Left renal cortex interstitium (tissue), 4 donors: ENCODE data around the gene MRPS27. TPM values are rescaled to one million over a fixed set of nuclear protein-coding genes. Genes with fewer than 3 reads are reported as not detected.

Source experiments
- DNase-seq, 4 donors: peaks; one replicate each; pipeline ENCODE4 v3.0.0-alpha.2; 2013; ENCODE audit warnings: low read depth in 4 of 4, low spot score in 2 of 4, missing footprints in 1 of 4
- polyA plus RNA-seq, 4 donors: library from polyadenylated mRNA; unstranded; fragments of 120-200 nt; gene quantifications; one replicate each; pipeline ENCODE4 v1.2.1, GENCODE V29; 2013; ENCODE audit not compliant: insufficient read length in 4 of 4

MRPS27 gene
- polyA plus RNA-seq, 4 donors = 60.5 to 71.0 (median 64.9) TPM

- no peak for DNase-seq
Measured at GRCh38 chr5:72267685-72268084, 52.4 kb downstream of the MRPS27 start.

DNA sequence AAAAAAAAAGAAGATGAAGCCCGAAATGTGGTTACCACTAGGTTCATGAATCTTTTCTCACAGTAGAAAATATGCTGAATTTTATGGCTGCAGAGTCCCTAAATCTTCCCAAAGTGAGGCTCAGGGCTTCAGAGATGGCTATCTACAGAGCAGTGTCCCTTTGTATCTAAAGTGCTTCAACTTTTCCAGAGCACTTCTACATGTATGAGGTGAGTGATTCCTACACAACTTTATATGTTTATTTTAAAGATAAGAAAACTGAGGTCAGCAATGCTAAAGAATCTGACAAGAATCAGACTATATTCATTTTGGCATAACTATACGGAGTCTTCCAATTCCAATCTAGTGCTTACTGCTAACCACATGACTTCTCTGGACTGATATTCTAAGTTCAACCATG is 53.2 kb downstream of the MRPS27 start:
- no peak for DNase-seq

DNA sequence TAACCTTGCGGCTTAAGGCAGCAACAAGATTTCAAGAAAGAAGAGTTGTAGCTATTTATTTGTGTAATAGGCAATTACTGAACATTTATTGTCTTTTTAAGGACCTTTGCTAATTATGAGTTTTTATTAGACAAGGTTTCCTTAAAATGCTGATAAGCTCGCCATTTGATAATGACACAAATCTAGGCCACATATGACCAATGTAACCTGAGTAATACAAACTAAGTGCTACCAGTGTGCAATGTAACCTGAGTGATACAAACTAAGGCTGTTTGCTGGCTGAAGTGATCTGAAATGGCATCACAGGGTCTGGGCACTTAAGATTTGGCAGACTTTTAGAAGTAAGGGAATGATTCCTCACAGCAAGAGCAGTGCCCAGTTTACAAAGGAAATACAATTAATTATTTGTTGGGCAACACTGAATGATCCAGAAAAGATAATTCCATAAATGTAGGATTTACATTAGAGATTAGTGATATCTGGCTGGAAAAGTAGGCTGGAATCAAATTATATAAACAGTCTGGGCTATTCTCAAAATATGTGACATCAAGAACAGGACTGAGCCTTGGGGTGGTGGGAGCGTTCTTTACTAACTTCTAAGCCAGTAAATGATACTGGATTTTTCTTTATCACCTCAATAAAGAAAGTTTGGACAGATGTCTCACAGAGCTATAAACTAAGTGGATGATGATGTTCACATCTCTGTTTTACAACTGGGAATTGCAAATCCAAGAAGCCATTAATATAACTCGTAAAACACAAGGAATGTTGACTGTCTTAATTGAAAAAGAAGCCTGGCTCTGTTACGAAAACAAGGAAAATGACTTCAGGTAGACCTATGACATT is 54.8 kb downstream of the MRPS27 start:
- no peak for DNase-seq

GRCh38 chr5:72256536-72256935 is 63.5 kb downstream of the MRPS27 start:
- no peak for DNase-seq

DNA sequence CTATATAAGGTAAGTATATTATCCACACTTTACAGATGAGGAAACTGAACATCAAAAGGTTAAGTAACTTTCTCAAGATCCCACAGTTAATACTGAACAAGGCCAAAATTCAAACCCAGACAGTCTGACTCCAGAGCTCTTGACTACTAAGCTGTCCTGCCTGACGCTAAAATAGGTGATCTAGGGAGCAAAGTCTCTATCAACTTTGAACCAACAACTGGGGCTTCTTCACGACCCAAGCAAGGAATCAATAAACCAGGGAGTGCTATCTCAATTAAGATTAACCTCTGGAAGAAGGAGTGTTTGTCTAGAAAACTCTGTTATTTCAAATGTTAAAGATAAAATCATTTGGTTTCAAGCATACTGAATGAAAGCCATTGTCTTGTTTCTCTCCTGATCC is 64.4 kb downstream of the MRPS27 start:
- DNase-seq = no peak

GRCh38 chr5:72255237-72255636 is 64.8 kb downstream of the MRPS27 start:
- DNase-seq = no peak

- no peak for DNase-seq
Measured at GRCh38 chr5:72252574-72253155, 67.4 kb downstream of the MRPS27 start.

- DNase-seq = no peak
Measured at GRCh38 chr5:72252008-72252407, 68.0 kb downstream of the MRPS27 start.

DNA sequence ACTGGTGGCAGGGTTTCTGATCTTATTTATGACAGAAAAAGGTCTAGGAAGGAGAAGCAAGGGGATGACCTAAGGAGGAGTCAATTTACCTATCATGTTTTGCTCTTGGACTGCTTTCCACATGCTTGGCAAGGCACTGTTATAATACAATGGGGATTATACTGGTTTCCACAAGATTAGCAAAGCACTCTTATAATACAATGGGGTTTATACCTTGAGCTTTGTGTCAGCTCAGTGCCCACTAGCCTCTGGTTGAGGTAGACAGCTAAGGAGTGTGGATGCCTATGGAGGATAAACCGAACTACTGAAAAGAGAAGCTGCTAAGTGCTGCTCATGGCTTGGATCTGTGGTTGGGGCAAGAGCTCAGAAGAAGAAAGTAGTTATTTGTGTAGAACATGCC is 68.7 kb downstream of the MRPS27 start:
- DNase-seq = no peak

- DNase-seq = no peak
Measured at GRCh38 chr5:72248410-72248981, 71.5 kb downstream of the MRPS27 start.

DNA sequence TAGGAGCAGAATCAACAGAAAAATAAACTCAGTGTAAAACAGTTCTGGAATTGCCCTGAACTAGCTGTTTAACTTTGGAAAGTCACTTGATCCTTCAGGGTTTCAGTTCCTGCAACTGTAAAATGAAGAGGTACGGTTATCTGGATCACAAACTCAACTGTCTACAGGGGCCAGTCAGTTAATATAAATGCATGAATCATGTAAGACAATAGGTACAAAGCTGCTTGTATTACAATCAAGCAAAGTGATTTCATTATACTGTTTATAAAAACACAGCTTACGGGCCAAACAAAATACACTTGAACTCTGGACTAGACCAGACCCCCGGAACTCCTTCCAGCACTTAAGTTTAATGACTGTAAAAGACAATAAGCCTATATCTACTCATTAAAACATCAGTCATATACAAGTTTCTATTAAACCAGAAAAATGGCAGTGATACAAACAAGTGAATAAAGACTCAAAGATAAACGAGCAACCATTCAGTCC is 73.0 kb downstream of the MRPS27 start:
- no peak for DNase-seq

DNA sequence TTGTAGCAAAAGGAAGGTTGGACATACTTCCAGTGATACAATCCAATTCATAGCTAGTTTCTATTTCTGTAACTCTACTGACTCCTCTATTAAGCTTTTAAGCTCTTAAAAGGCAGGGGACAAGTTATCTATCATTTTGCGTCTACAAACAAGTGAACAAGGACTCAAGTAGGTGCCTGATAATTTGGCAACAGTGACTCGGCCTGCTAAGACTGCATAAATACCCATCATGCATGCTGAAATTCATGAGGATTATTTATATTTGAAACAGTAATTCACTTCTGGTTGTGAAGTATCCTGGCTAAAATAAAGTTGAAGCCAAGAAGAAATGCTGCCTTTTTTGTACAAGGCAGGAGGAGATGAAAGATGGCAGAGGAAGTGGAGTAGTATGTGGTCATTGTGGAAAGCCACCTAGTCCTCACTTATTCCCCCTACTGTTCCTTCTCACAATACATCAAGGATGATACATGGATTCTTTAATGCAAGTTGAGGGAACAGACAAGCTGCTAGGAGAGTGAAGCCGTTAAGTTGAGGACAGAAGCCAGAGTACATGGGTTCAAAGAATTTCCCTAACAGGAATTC is 74.0 kb downstream of the MRPS27 start:
- no peak for DNase-seq

- no peak for DNase-seq
Measured at GRCh38 chr5:72245546-72245945, 74.5 kb downstream of the MRPS27 start.

DNA sequence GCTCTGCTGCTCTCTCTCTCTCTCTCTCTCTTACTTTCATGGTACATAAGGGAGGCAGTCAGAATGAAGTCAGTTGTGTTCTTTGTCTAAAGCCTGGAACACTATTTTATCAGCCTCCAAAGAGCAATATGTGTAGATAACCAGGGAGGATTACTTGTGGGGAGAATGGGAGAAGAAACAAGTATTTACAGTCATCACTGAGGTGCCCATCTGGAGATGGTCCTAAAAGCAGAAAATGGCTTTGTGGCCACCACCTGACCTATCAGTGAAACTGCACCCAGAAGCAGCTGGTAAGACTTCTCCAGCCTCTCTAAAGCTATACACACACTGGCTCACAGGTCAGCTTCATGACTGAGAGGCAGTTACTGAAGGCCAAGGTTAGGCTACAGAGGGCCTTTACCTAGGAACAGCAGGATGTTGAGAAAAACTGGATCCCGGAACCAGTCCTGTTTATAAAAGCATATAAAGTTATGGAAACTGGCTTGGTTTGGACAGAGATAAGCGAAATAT is 75.1 kb downstream of the MRPS27 start:
- no peak for DNase-seq

GRCh38 chr5:72243706-72244105 is 76.3 kb downstream of the MRPS27 start:
- no peak for DNase-seq

DNA sequence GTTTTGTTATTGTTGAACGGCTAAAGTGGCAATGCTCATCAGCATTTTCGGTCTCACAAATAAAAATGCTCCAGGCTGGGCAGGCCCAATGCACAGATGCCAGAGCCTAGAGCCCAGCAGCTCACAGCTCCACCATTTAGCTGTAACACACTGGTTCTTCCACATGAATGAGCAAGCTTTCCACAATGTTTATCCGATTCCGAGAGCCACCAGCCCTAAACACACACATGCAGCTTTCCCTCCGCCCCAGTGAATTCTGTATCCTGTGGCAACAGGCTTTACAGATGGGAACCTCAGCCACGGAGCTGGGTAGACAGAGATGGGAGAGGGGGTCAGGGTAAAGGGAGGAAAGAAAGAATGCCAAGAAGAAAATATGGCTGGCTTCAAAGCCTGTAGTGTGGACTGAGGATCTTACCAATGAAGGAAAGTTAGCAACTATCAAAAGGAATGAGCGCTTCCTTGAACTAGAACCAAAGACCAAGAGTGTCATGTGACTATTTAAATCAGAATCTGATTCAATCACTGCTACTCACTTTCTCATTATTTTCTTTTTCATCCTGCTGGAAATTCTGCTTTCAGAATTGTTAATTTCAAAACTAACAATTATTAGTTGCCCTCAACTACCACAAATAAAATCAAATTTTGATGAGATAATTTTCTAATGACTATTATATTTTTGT is 77.1 kb downstream of the MRPS27 start:
- peak in 1 of 4 donors; percentile 31 for DNase-seq

DNA sequence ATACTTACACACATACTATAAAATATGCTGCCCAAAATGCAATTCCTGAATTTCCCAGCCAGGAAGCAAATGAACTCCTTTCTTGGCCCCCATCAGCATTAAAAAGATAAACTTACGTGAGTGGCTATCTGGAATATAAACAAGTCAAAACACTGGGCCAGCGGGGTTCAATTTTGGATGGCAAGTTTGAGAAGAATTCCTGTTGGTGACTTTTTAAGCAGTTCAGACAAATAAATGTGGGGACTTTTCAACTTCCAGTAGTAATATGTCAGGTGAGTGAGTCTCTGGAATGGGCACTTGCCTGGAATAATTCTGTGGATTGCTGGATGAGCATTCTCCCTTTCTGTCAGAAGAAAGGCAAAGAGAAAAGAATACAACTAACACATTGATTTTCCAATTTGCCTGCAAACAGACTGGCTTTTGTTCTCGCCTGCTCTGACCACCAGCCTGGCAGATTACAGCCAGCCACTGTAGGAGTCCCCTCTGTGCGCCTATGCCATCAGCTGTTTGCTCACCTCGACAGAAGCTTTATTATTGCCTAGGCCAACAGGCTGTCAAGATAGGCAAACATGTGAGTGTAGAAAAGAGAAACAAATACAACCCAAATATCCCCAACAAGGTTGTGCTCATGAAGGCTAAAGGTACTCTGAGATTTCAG is 78.6 kb downstream of the MRPS27 start:
- DNase-seq = no peak

- no peak for DNase-seq
Measured at GRCh38 chr5:72238712-72239445, 81.2 kb downstream of the MRPS27 start.

DNA sequence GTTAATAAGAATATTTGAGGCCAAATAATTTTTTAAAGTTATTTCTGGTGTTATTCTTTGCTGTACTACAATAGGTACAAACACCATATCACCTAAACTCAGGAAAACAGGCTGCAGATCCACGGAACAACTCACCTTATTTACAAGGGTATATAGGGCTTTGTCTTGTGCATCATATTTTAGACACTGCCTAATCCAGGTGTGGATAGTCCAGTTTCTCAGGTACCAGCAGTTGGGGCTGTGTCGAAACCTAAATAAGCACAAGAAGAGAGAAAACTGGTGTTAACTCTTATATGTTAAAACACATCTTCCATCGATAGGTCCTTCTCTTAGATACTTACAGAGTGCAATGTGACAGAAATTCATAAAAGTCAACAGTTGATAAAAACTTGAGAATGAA is 82.2 kb downstream of the MRPS27 start:
- DNase-seq = no peak
